Right atrium auricular region (tissue), 2 donors: ENCODE data around the gene PDILT. TPM values are rescaled to one million over a fixed set of nuclear protein-coding genes. Genes with fewer than 3 reads are reported as not detected.

Experiments used
- DNase-seq: peaks from one replicate; pipeline ENCODE4 v3.0.0-alpha.2; 2019; ENCODE audit warnings: low spot score
- H3K27ac ChIP-seq, 2 donors: fragments of 200-600 bp; sonication (generic); 1 replicate in 1 of 2; 2 replicates in 1 of 2; pipeline ENCODE4 v1.5.1; 2016 to 2019
- H3K27me3 ChIP-seq, 2 donors: fragments of 200-600 bp; sonication (generic); one replicate each; pipeline versions ENCODE4 v1.5.1 to v1.6.0; 2017 to 2019
- H3K36me3 ChIP-seq: fragments of 200-600 bp; sonication (generic); one replicate; pipeline ENCODE4 v1.5.1; 2016
- H3K4me1 ChIP-seq, 2 donors: fragments of 200-600 bp; sonication (generic); one replicate each; pipeline versions ENCODE4 v1.5.1 to v1.6.0; 2017 to 2019
- H3K4me3 ChIP-seq, 2 donors: fragments of 200-600 bp; sonication (generic); 1 replicate in 1 of 2; 2 replicates in 1 of 2; pipeline ENCODE4 v1.5.1; 2017 to 2019; ENCODE audit warnings: mild to moderate bottlenecking in 1 of 2, moderate library complexity in 1 of 2
- H3K9me3 ChIP-seq, 2 donors: fragments of 200-600 bp; sonication (generic); one replicate each; pipeline ENCODE4 v1.5.1; 2019
- CTCF ChIP-seq, 2 donors: fragments of 200-600 bp; sonication (generic); IDR thresholded peaks; one replicate each; pipeline ENCODE4 v1.5.1; 2019; ENCODE audit warnings: antibody characterized with exemption in 2 of 2
- total RNA-seq, 2 donors: library from RNA; depleted of rRNA; stranded (reverse); fragments of >200 nt; gene quantifications; one replicate each; pipeline ENCODE4 v1.1.0, GENCODE V29; 2016

The PDILT gene
- total RNA-seq, 2 donors from 2014 or later: not detected

DNA sequence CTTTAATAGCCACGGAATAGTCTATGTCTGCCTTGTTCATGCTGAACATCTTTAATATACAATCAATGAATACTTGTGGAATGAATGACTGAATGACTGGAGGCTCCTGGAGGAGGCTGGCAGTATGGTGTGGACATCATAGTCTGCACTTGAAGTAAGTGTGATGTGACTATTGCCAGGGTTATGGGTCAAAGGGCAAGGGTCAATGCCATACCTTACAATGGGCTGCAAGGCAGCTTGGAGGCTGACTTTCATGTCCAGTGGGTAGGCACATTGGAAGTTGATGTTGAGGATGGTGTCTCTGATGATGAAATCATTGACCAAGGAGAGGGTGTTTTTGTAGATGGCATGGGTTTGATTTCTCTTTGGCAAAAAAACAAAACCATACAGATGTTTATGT is 85.1 kb downstream of the PDILT start:
- no peaks in the 10 kb centered on the region for H3K27me3 ChIP-seq
- TF ChIP-seq CTCF (IDR thresholded peaks at IDR 0.05): no peak
- H3K27ac ChIP-seq: no peak overlapping the region
- DNase-seq: no peak
- H3K9me3 ChIP-seq: no peaks in the 10 kb centered on the region
- H3K4me3 ChIP-seq: no peak overlapping the region
- H3K36me3 ChIP-seq: no peaks in the 10 kb centered on the region
- H3K4me1 ChIP-seq: no peaks in the 10 kb centered on the region

- DNase-seq: no peak
- no peaks in the 10 kb centered on the region for H3K27me3 ChIP-seq
- TF ChIP-seq CTCF (IDR thresholded peaks at IDR 0.05): no peak
- H3K9me3 ChIP-seq: no peaks in the 10 kb centered on the region
- no peaks in the 10 kb centered on the region for H3K4me1 ChIP-seq
- no peak overlapping the region for H3K4me3 ChIP-seq
- H3K36me3 ChIP-seq: no peaks in the 10 kb centered on the region
- no peak overlapping the region for H3K27ac ChIP-seq
These were observed 86.1 kb downstream of the PDILT start for GRCh38 chr16:20318437-20318836.

DNA sequence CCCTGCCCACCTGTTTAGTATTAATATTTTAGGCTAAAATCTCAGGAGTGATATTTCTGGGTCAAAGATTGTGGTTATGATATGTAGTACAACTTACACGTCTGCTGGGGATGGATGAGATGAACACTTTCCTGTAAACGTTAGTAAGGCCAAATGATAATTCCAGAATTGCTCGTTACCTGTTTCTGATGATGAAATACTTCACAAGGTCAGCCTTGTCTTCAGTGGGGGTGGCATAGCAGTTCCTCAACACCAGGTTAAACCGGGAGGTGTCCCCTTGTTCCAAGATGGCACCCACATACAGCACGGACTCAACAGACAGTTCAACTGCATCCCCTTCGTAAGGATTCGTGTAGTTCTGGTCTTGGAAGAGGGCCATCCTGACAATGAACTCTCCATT is 86.5 kb downstream of the PDILT start:
- no peak for TF ChIP-seq CTCF (IDR thresholded peaks at IDR 0.05)
- H3K9me3 ChIP-seq: no peaks in the 10 kb centered on the region
- no peaks in the 10 kb centered on the region for H3K4me1 ChIP-seq
- H3K27me3 ChIP-seq: no peaks in the 10 kb centered on the region
- no peak for DNase-seq
- no peaks in the 10 kb centered on the region for H3K36me3 ChIP-seq
- no peak overlapping the region for H3K4me3 ChIP-seq
- H3K27ac ChIP-seq: no peak overlapping the region

DNA sequence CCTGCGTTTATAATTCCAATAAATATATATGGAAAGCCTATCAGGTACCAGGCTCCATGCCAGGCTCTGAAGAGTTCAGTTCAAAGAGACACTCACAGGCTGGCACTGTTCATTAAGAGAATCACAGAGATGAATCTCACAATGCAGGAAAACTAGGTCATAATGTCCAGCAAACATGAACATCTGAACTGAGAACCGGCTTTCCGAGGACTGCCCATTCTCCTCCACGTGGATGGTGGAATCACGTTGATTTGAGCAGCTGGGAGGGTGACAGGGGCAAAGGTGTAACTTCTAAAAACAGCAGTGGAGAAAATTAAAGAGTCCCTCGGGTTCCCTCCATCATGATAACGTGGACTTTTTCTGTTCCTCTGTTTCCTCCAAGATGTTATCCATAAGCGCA is 87.4 kb downstream of the PDILT start:
- no peak overlapping the region for H3K27ac ChIP-seq
- no peaks in the 10 kb centered on the region for H3K36me3 ChIP-seq
- H3K27me3 ChIP-seq: no peaks in the 10 kb centered on the region
- H3K4me3 ChIP-seq: no peak overlapping the region
- TF ChIP-seq CTCF (IDR thresholded peaks at IDR 0.05): no peak
- DNase-seq: no peak
- H3K4me1 ChIP-seq: no peaks in the 10 kb centered on the region
- no peaks in the 10 kb centered on the region for H3K9me3 ChIP-seq

- Histone ChIP-seq H3K27me3 (no peaks in the 10 kb centered on the region), H3K4me1 (no peaks in the 10 kb centered on the region), H3K27ac (no peak overlapping the region), H3K36me3 (no peaks in the 10 kb centered on the region), H3K4me3 (no peak overlapping the region), H3K9me3 (no peaks in the 10 kb centered on the region)
- no peak for TF ChIP-seq CTCF (IDR thresholded peaks at IDR 0.05)
- DNase-seq: no peak
These were observed 87.8 kb downstream of the PDILT start for GRCh38 chr16:20316715-20317114.

DNA sequence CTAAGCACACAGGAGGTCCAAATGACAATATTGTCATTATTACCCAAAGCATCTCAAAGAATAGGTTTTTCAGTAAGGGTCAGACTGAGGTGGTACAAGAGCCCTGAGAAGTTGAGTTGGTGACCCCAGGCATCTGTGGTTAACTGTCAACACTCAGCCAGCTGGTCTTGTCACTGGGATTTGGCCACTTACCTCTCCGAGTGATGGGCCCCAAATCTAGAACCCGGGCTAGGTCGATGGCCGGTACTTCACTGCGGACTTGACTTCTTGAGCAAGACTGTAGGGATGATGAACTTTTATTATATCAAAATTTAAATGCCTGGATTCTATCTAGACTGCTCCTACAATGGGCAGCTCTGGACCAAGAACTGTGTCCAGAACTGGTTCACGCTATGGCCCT is 88.8 kb downstream of the PDILT start:
- H3K9me3 ChIP-seq: peaks cover 0 to 4% of the 10 kb centered on the region in 2 donors
- H3K27ac ChIP-seq: no peak overlapping the region
- no peaks in the 10 kb centered on the region for H3K36me3 ChIP-seq
- no peak for TF ChIP-seq CTCF (IDR thresholded peaks at IDR 0.05)
- DNase-seq: no peak
- H3K4me1 ChIP-seq: no peaks in the 10 kb centered on the region
- H3K4me3 ChIP-seq: no peak overlapping the region
- no peaks in the 10 kb centered on the region for H3K27me3 ChIP-seq
